Common myeloid progenitor, CD34-positive (primary cell): ENCODE data around the gene CLNK.

Experiments
- CTCF ChIA-PET: fragments of 350-600 bp; sonication (Branson Sonifier 250); formaldehyde crosslinking; loops from one replicate; lab custom pipeline; 2021; ENCODE audit warnings: antibody characterized with exemption; lab: Charles Lee
- POLR2A ChIA-PET: fragments of 350-600 bp; sonication (Branson Sonifier 250); formaldehyde crosslinking; loops from one replicate; lab custom pipeline; 2021; ENCODE audit warnings: antibody characterized with exemption; lab: Charles Lee
- DNase-seq, 3 donors: peaks; one replicate each; pipeline versions ENCODE4 v3.0.0 to v3.0.0-alpha.2; 2013
- H3K27ac ChIP-seq, 2 experiments: 1 replicate in 1 of 2; 2 replicates in 1 of 2; pipeline ENCODE4 v1.7.0; 2013; ENCODE audit warnings: inconsistent platforms in 2 of 2, low read length in 2 of 2, mild to moderate bottlenecking in 2 of 2, low read depth in 1 of 2, moderate library complexity in 1 of 2; ENCODE audit not compliant: severe bottlenecking in 2 of 2, insufficient read depth in 1 of 2, poor library complexity in 1 of 2
- H3K27me3 ChIP-seq, 5 experiments: replicated peaks in 2 of 5; 1 replicate in 3 of 5; 2 replicates in 2 of 5; pipeline versions ENCODE4 v1.6.1 to v1.7.0; 2013; ENCODE audit warnings: low read length in 4 of 5, mild to moderate bottlenecking in 2 of 5, moderate library complexity in 2 of 5, inconsistent platforms in 1 of 5; ENCODE audit not compliant: insufficient read depth in 5 of 5, control insufficient read depth in 4 of 5
- H3K36me3 ChIP-seq, 4 experiments: 1 replicate in 2 of 4; 2 replicates in 2 of 4; pipeline versions ENCODE4 v1.6.1 to v1.7.0; 2013; ENCODE audit warnings: low read length in 3 of 4, control low read depth in 1 of 4, mild to moderate bottlenecking in 1 of 4; ENCODE audit not compliant: control insufficient read depth in 4 of 4, insufficient read depth in 4 of 4
- H3K4me1 ChIP-seq, 4 experiments: 1 replicate in 3 of 4; 2 replicates in 1 of 4; pipeline versions ENCODE4 v1.6.1 to v1.7.1; 2013; ENCODE audit warnings: low read length in 3 of 4, mild to moderate bottlenecking in 3 of 4, control low read depth in 1 of 4, inconsistent platforms in 1 of 4, moderate library complexity in 1 of 4; ENCODE audit not compliant: control insufficient read depth in 4 of 4, insufficient read depth in 4 of 4; ENCODE audit errors: control extremely low read depth in 1 of 4
- H3K4me3 ChIP-seq, 7 experiments: 1 replicate in 4 of 7; 2 replicates in 3 of 7; pipeline versions ENCODE4 v1.5.1 to v1.7.0; 2013; ENCODE audit warnings: mild to moderate bottlenecking in 7 of 7, low read length in 6 of 7, moderate library complexity in 6 of 7, inconsistent platforms in 2 of 7, low read depth in 2 of 7, control low read depth in 1 of 7; ENCODE audit not compliant: insufficient read depth in 4 of 7, control insufficient read depth in 1 of 7; ENCODE audit errors: extremely low read depth in 1 of 7
- H3K9me3 ChIP-seq, 5 experiments: 1 replicate in 4 of 5; 2 replicates in 1 of 5; pipeline versions ENCODE4 v1.6.1 to v1.7.1; 2013; ENCODE audit warnings: low read length in 4 of 5, mild to moderate bottlenecking in 2 of 5, inconsistent platforms in 1 of 5, low read depth in 1 of 5, moderate library complexity in 1 of 5; ENCODE audit not compliant: control insufficient read depth in 4 of 5, insufficient read depth in 2 of 5; ENCODE audit errors: control extremely low read depth in 1 of 5
- WGBS: methylation state at CpG from one replicate; pipeline ENCODE4 v1.1.5; 2013; ENCODE audit not compliant: insufficient coverage; 5-methylcytosine and 5-hydroxymethylcytosine counted together

CLNK gene

GRCh38 chr4:10554694-10555093, 129.9 kb downstream of the CLNK start:
- H3K4me1 ChIP-seq: peaks cover 0 to 11% (median 0%) of the 10 kb centered on the region in 4 experiments
- no peaks in the 10 kb centered on the region for H3K9me3 ChIP-seq
- no peaks in the 10 kb centered on the region for H3K36me3 ChIP-seq
- no peak overlapping the region for H3K27ac ChIP-seq
- peak overlapping the region in 2 of 7 experiments; percentile 8 to 23 for H3K4me3 ChIP-seq
- POLR2A ChIA-PET: no interaction called here
- peak; percentile 63 to 83 (median 77) for DNase-seq
- CTCF ChIA-PET: interaction anchor here (1.1 to 2.6 kb wide), 5 partner anchors 10 to 1165 kb away, joined by 3 to 10 read pairs (median 6); no protein-coding TSS in a partner anchor
- H3K27me3 ChIP-seq: no peaks in the 10 kb centered on the region
- no CpG with 5 or more reads among the region's 6 CpGs for WGBS

GRCh38 chr4:10554121-10554520, 130.4 kb downstream of the CLNK start:
- no peak overlapping the region for H3K27ac ChIP-seq
- ChIA-PET CTCF (interaction anchor here (0.7 to 2.6 kb wide), 12 partner anchors 23 to 1167 kb away, joined by 3 to 10 read pairs (median 3); no protein-coding TSS in a partner anchor), POLR2A (no interaction called here)
- H3K4me3 ChIP-seq: no peak overlapping the region
- no peaks in the 10 kb centered on the region for H3K9me3 ChIP-seq
- H3K36me3 ChIP-seq: no peaks in the 10 kb centered on the region
- peaks cover 0 to 11% (median 2%) of the 10 kb centered on the region in 4 experiments for H3K4me1 ChIP-seq
- DNase-seq: no peak
- no peaks in the 10 kb centered on the region for H3K27me3 ChIP-seq
- 100% methylated on average over 2 of the region's 2 CpGs for WGBS

- Histone ChIP-seq H3K4me1 (peaks cover 0 to 11% (median 2%) of the 10 kb centered on the region in 4 experiments), H3K27ac (no peak overlapping the region), H3K27me3 (no peaks in the 10 kb centered on the region), H3K9me3 (no peaks in the 10 kb centered on the region), H3K4me3 (no peak overlapping the region), H3K36me3 (no peaks in the 10 kb centered on the region)
- ChIA-PET CTCF (interaction anchor here (0.6 to 2.7 kb wide), 19 partner anchors 12 to 1167 kb away, joined by 3 to 12 read pairs (median 3); no protein-coding TSS in a partner anchor), POLR2A (no interaction called here)
- WGBS: 69% methylated on average over 5 of the region's 13 CpGs
- DNase-seq: peak in 2 of 3 donors; percentile 6 to 32
These were observed 131.8 kb downstream of the CLNK start for GRCh38 chr4:10552591-10553280.

GRCh38 chr4:10535912-10536311, 148.7 kb downstream of the CLNK start:
- WGBS: 92% methylated on average over 4 of the region's 5 CpGs
- H3K4me3 ChIP-seq: no peak overlapping the region
- no peak for DNase-seq
- no peak overlapping the region for H3K27ac ChIP-seq
- no peaks in the 10 kb centered on the region for H3K27me3 ChIP-seq
- H3K9me3 ChIP-seq: no peaks in the 10 kb centered on the region
- POLR2A ChIA-PET: no interaction called here
- no peaks in the 10 kb centered on the region for H3K4me1 ChIP-seq
- CTCF ChIA-PET: interaction anchor here (1.0 to 5.9 kb wide), 5 partner anchors 10 to 376 kb away, joined by 4 to 36 read pairs (median 7); no protein-coding TSS in a partner anchor
- no peaks in the 10 kb centered on the region for H3K36me3 ChIP-seq

- Histone ChIP-seq H3K27ac (no peak overlapping the region), H3K9me3 (no peaks in the 10 kb centered on the region), H3K36me3 (no peaks in the 10 kb centered on the region), H3K4me3 (no peak overlapping the region), H3K4me1 (no peaks in the 10 kb centered on the region), H3K27me3 (no peaks in the 10 kb centered on the region)
- DNase-seq: no peak
- POLR2A ChIA-PET: no interaction called here
- CTCF ChIA-PET: no interaction called here
- WGBS: 93% methylated on average over 3 of the region's 6 CpGs
These were observed 149.7 kb downstream of the CLNK start for GRCh38 chr4:10534820-10535219.

- POLR2A ChIA-PET: no interaction called here
- no peak for DNase-seq
- no peak overlapping the region for H3K4me3 ChIP-seq
- no peak overlapping the region for H3K27ac ChIP-seq
- CTCF ChIA-PET: interaction anchor here (0.8 to 1.4 kb wide), 4 partner anchors 17 to 371 kb away, joined by 3 read pairs; no protein-coding TSS in a partner anchor
- H3K27me3 ChIP-seq: no peaks in the 10 kb centered on the region
- H3K36me3 ChIP-seq: no peaks in the 10 kb centered on the region
- H3K4me1 ChIP-seq: no peaks in the 10 kb centered on the region
- 100% methylated on average over 1 of the region's 2 CpGs for WGBS
- no peaks in the 10 kb centered on the region for H3K9me3 ChIP-seq
These were observed 152.4 kb downstream of the CLNK start for GRCh38 chr4:10532155-10532554.

- WGBS: 67% methylated on average over 11 of the region's 11 CpGs
- DNase-seq: peak in 1 of 3 donors; percentile 6
- H3K9me3 ChIP-seq: no peaks in the 10 kb centered on the region
- ChIA-PET CTCF (interaction anchor here (1.7 kb wide), 1 partner anchor 8 kb away, joined by 5 read pairs; no protein-coding TSS in a partner anchor), POLR2A (no interaction called here)
- H3K27me3 ChIP-seq: no peaks in the 10 kb centered on the region
- H3K36me3 ChIP-seq: no peaks in the 10 kb centered on the region
- H3K27ac ChIP-seq: no peak overlapping the region
- H3K4me1 ChIP-seq: no peaks in the 10 kb centered on the region
- H3K4me3 ChIP-seq: no peak overlapping the region
These were observed 154.3 kb downstream of the CLNK start for GRCh38 chr4:10530137-10530786.
